A673 (cell line): ENCODE data around the gene GALR3. TPM values are rescaled to one million over a fixed set of nuclear protein-coding genes. Genes with fewer than 3 reads are reported as not detected.

Experiments
- BruUV-seq: library from RNA; stranded (reverse); fragments of 400-500 nt; replicated peaks from 2 replicates; lab custom pipeline; 2021; lab: Mats Ljungman, UMichigan
- CTCF ChIA-PET: fragments of 300-600 bp; sonication (Branson Sonifier 250); formaldehyde crosslinking; loops from one replicate; lab custom pipeline; 2022; ENCODE audit warnings: antibody characterized with exemption; lab: Charles Lee
- POLR2A ChIA-PET: fragments of 300-600 bp; sonication (Branson Sonifier 250); formaldehyde crosslinking; loops from one replicate; lab custom pipeline; 2022; ENCODE audit warnings: antibody characterized with exemption; ENCODE audit not compliant: low non-redundant PET; lab: Charles Lee
- DNase-seq: peaks from one replicate; pipeline ENCODE4 v3.0.0-alpha.2; 2015; ENCODE audit warnings: low spot score
- H3K27ac ChIP-seq: fragments of 200-600 bp; sonication (generic); 2 replicates; pipeline ENCODE4 v1.5.1; 2016; ENCODE audit warnings: mixed run types, low read depth, mild to moderate bottlenecking, mixed read lengths, antibody characterized with exemption, low read length; ENCODE audit not compliant: poor library complexity, severe bottlenecking
- H3K27me3 ChIP-seq: fragments of 200-600 bp; sonication (generic); replicated peaks from 2 replicates; pipeline ENCODE4 v1.6.1; 2017; ENCODE audit warnings: mixed run types, low read depth, mild to moderate bottlenecking, mixed read lengths, antibody characterized with exemption, low read length; ENCODE audit not compliant: insufficient read depth, poor library complexity
- H3K36me3 ChIP-seq: fragments of 200-600 bp; sonication (generic); 2 replicates; pipeline ENCODE4 v1.6.1; 2016; ENCODE audit warnings: mixed run types, mild to moderate bottlenecking, mixed read lengths, antibody characterized with exemption, low read length; ENCODE audit not compliant: insufficient read depth, poor library complexity, severe bottlenecking
- H3K4me1 ChIP-seq: fragments of 200-600 bp; sonication (generic); 2 replicates; pipeline ENCODE4 v1.6.1; 2017; ENCODE audit warnings: mixed run types, mild to moderate bottlenecking, mixed read lengths, antibody characterized with exemption, low read length; ENCODE audit not compliant: insufficient read depth, poor library complexity, severe bottlenecking
- H3K4me3 ChIP-seq: fragments of 200-600 bp; sonication (generic); 2 replicates; pipeline ENCODE4 v1.5.1; 2016; ENCODE audit warnings: low read depth, mixed run types, mild to moderate bottlenecking, mixed read lengths, low read length; ENCODE audit not compliant: poor library complexity, severe bottlenecking
- H3K9me3 ChIP-seq: fragments of 200-600 bp; sonication (generic); 2 replicates; pipeline ENCODE4 v1.6.1; 2016; ENCODE audit warnings: mixed run types, low read depth, mild to moderate bottlenecking, mixed read lengths, antibody characterized with exemption, low read length; ENCODE audit not compliant: poor library complexity, severe bottlenecking
- EZH2 ChIP-seq: fragments of 200-600 bp; sonication (generic); IDR thresholded peaks from 2 replicates; pipeline ENCODE4 v1.6.1; 2017; ENCODE audit warnings: borderline replicate concordance, low read depth, mild to moderate bottlenecking, mixed read lengths, antibody characterized with exemption, low read length; ENCODE audit not compliant: poor library complexity, severe bottlenecking
- intact Hi-C: fragments of 100-400 bp; cut with micrococcal nuclease; formaldehyde crosslinking; loops from one replicate; pipeline ENCODE4 v1.10.0; 2022; ENCODE audit not compliant: unreplicated experiment
- total RNA-seq: library from RNA; stranded (reverse); gene quantifications from 2 replicates; pipeline ENCODE4 v1.2.3, GENCODE V29; 2021
- TF ChIP-seq, protein P1 (sequence below): fragments of 300-800, 200-600 bp; sonication (generic); conservative IDR thresholded peaks from 2 replicates; pipeline ENCODE4 v1.5.1; 2017; ENCODE audit warnings: low read depth, mild to moderate bottlenecking, antibody characterized with exemption, low read length, moderate library complexity, mixed read lengths

The GALR3 gene
- total RNA-seq, 1 experiment from 2014 or later = not detected

GRCh38 chr22:37781434-37782059 is 41.6 kb upstream of the GALR3 start:
- BruUV-seq = no TSS peak
- Histone ChIP-seq H3K9me3 (no peaks in the 10 kb centered on the region), H3K36me3 (no peaks in the 10 kb centered on the region), H3K27me3 (no peaks in the 10 kb centered on the region), H3K4me3 (no peak overlapping the region), H3K27ac (no peak overlapping the region), H3K4me1 (no peaks in the 10 kb centered on the region)
- TF ChIP-seq EZH2 = no peak
- TF ChIP-seq, protein P1, sequence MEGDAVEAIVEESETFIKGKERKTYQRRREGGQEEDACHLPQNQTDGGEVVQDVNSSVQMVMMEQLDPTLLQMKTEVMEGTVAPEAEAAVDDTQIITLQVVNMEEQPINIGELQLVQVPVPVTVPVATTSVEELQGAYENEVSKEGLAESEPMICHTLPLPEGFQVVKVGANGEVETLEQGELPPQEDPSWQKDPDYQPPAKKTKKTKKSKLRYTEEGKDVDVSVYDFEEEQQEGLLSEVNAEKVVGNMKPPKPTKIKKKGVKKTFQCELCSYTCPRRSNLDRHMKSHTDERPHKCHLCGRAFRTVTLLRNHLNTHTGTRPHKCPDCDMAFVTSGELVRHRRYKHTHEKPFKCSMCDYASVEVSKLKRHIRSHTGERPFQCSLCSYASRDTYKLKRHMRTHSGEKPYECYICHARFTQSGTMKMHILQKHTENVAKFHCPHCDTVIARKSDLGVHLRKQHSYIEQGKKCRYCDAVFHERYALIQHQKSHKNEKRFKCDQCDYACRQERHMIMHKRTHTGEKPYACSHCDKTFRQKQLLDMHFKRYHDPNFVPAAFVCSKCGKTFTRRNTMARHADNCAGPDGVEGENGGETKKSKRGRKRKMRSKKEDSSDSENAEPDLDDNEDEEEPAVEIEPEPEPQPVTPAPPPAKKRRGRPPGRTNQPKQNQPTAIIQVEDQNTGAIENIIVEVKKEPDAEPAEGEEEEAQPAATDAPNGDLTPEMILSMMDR = peak; percentile 37; the same call in 1 of the 2 replicates
- POLR2A ChIA-PET = interaction anchor here (0.5 to 0.6 kb wide), 2 partner anchors 105 to 574 kb away, joined by 4 to 8 read pairs; no protein-coding TSS in a partner anchor
- no peak for DNase-seq
- intact Hi-C loops = no loop called here
- CTCF ChIA-PET = interaction anchor here (0.6 to 1.1 kb wide), 3 partner anchors 120 to 138 kb away, joined by 3 read pairs; no protein-coding TSS in a partner anchor

GRCh38 chr22:37782340-37783168 is 40.6 kb upstream of the GALR3 start:
- no peak overlapping the region for H3K27ac ChIP-seq
- ChIA-PET CTCF (interaction anchor here (0.7 kb wide), 1 partner anchor 21 kb away, joined by 3 read pairs; no protein-coding TSS in a partner anchor), POLR2A (interaction anchor here (0.5 to 0.8 kb wide), 2 partner anchors 14 to 34 kb away, joined by 3 to 7 read pairs; no protein-coding TSS in a partner anchor)
- no peaks in the 10 kb centered on the region for H3K9me3 ChIP-seq
- intact Hi-C loops = no loop called here
- H3K4me3 ChIP-seq = no peak overlapping the region
- H3K36me3 ChIP-seq = no peaks in the 10 kb centered on the region
- no peaks in the 10 kb centered on the region for H3K4me1 ChIP-seq
- no peak for DNase-seq
- TF ChIP-seq EZH2 = no peak
- TF ChIP-seq, protein P1 = no peak
- no peaks in the 10 kb centered on the region for H3K27me3 ChIP-seq
- no TSS peak for BruUV-seq

DNA sequence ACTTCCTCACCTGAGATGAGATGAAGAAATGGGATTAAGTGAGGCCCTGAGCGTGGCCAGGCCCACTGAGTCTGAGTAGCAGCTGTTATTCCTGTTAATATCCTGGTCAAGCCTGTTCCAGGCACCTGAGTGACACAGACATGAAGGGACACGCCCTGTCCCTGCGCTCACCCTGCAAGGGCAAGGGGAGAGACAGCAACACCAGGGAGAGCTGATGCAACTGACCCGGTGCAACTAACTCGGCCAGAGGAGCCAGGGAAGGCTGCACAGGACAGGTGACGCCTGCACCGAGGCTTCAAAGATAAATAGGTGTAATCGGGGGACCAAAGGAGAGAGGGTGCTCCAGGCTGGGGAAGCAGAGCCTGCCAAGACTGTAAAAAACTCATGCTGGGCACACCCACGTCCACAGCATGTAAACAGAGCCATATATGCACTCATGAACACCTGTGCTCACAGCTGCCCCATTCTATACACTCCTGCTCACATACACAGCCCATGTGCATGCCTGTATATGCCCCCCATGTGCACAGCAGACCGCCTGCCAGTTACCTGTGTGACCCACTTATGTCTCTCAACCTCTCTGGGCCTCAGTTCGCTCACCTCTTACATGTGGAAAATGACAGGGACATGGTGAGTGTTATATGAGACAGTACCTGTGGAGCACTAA is 38.2 kb upstream of the GALR3 start:
- Histone ChIP-seq H3K4me3 (no peak overlapping the region), H3K27me3 (no peaks in the 10 kb centered on the region), H3K27ac (no peak overlapping the region), H3K9me3 (no peaks in the 10 kb centered on the region), H3K4me1 (no peaks in the 10 kb centered on the region), H3K36me3 (no peaks in the 10 kb centered on the region)
- ChIA-PET CTCF (no interaction called here), POLR2A (no interaction called here)
- TF ChIP-seq, protein P1 = no peak
- TF ChIP-seq EZH2 = no peak
- intact Hi-C loops = no loop called here
- BruUV-seq = no TSS peak
- no peak for DNase-seq
